ENCODE measurements around the gene HAND2.

DNA sequence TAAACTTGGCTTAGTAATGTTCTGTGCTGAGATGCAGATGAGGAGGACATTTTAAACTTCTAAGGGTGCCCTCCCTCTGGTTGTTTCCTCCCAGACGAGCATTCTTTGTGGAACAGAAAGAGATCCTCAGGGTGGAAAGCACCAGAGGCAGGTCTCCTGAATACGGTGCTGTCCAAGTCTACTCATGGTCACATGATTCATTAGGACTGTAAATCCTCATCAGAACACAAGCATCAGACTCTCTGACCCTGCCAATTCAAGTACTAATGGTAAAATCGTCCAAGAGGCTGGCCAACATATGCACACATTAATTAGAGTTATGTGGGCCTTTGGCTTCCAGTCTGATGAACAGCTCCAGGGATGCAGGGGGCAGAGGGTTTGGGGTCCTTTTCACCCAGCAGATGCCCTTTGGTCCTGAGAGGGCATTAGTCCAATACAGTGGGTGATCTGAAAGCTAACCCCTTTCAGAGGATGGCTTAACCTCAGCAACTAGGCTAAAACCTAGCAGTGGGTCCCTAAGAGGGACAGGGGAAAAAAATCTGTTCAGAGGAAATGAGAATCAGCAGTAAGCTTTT lies 18.2 kb downstream of the HAND2 start:
- TF ChIP-seq, protein P1, sequence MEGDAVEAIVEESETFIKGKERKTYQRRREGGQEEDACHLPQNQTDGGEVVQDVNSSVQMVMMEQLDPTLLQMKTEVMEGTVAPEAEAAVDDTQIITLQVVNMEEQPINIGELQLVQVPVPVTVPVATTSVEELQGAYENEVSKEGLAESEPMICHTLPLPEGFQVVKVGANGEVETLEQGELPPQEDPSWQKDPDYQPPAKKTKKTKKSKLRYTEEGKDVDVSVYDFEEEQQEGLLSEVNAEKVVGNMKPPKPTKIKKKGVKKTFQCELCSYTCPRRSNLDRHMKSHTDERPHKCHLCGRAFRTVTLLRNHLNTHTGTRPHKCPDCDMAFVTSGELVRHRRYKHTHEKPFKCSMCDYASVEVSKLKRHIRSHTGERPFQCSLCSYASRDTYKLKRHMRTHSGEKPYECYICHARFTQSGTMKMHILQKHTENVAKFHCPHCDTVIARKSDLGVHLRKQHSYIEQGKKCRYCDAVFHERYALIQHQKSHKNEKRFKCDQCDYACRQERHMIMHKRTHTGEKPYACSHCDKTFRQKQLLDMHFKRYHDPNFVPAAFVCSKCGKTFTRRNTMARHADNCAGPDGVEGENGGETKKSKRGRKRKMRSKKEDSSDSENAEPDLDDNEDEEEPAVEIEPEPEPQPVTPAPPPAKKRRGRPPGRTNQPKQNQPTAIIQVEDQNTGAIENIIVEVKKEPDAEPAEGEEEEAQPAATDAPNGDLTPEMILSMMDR (IDR thresholded peaks at IDR 0.05; ENCODE audit: insufficient read depth, low read length) = no peak
- TF ChIP-seq POLR2AphosphoS5 (IDR thresholded peaks at IDR 0.05; ENCODE audit: low read depth) = no peak
- TF ChIP-seq, protein P2, sequence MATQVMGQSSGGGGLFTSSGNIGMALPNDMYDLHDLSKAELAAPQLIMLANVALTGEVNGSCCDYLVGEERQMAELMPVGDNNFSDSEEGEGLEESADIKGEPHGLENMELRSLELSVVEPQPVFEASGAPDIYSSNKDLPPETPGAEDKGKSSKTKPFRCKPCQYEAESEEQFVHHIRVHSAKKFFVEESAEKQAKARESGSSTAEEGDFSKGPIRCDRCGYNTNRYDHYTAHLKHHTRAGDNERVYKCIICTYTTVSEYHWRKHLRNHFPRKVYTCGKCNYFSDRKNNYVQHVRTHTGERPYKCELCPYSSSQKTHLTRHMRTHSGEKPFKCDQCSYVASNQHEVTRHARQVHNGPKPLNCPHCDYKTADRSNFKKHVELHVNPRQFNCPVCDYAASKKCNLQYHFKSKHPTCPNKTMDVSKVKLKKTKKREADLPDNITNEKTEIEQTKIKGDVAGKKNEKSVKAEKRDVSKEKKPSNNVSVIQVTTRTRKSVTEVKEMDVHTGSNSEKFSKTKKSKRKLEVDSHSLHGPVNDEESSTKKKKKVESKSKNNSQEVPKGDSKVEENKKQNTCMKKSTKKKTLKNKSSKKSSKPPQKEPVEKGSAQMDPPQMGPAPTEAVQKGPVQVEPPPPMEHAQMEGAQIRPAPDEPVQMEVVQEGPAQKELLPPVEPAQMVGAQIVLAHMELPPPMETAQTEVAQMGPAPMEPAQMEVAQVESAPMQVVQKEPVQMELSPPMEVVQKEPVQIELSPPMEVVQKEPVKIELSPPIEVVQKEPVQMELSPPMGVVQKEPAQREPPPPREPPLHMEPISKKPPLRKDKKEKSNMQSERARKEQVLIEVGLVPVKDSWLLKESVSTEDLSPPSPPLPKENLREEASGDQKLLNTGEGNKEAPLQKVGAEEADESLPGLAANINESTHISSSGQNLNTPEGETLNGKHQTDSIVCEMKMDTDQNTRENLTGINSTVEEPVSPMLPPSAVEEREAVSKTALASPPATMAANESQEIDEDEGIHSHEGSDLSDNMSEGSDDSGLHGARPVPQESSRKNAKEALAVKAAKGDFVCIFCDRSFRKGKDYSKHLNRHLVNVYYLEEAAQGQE (IDR thresholded peaks at IDR 0.05; ENCODE audit: insufficient replicate concordance, low read depth) = no peak

Measured in HL-60 (cell line).